ENCODE data around the gene KRTAP29-1.
"Not testable (repeated sequence)": the region's sequence is repeated elsewhere in the genome, so short reads cannot be mapped to it uniquely, and the experiment has no call there.

KRTAP29-1 gene

DNA sequence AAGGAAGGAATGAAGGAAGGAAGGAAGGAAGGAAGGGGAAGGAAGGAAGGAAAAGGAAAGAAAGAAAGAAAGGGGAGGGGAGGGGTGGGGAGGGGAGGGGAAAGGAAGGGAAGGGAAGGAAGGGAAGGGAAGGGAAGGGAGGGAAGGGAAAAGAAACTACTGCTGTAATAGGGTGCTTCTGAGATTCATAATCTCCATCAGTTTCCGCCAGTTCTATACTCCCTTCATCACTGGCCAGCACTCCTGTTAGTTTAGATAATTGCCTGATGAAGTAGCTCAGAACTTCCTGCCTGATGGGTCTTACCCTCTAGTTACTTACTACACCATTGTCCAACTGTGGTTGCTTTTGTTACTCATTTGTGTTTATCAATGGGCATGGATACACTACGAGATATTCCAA is 39.4 kb downstream of the KRTAP29-1 start:
- TF ChIP-seq, protein P1, sequence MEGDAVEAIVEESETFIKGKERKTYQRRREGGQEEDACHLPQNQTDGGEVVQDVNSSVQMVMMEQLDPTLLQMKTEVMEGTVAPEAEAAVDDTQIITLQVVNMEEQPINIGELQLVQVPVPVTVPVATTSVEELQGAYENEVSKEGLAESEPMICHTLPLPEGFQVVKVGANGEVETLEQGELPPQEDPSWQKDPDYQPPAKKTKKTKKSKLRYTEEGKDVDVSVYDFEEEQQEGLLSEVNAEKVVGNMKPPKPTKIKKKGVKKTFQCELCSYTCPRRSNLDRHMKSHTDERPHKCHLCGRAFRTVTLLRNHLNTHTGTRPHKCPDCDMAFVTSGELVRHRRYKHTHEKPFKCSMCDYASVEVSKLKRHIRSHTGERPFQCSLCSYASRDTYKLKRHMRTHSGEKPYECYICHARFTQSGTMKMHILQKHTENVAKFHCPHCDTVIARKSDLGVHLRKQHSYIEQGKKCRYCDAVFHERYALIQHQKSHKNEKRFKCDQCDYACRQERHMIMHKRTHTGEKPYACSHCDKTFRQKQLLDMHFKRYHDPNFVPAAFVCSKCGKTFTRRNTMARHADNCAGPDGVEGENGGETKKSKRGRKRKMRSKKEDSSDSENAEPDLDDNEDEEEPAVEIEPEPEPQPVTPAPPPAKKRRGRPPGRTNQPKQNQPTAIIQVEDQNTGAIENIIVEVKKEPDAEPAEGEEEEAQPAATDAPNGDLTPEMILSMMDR (IDR thresholded peaks at IDR 0.05; ENCODE audit: low read depth, low read length) = no peak
- no peak for DNase-seq (ENCODE audit: low read depth in 2 of 2)
- no peak overlapping the region for H3K4me3 ChIP-seq (replicated peaks in 1 of 2; ENCODE audit: low read depth in 2 of 2, low read length in 2 of 2)

- no peak for DNase-seq (ENCODE audit: low read depth in 2 of 2)
- TF ChIP-seq, protein P1 (IDR thresholded peaks at IDR 0.05; ENCODE audit: low read depth, low read length) = no peak
- no peak overlapping the region for H3K4me3 ChIP-seq (replicated peaks in 1 of 2; ENCODE audit: low read depth in 2 of 2, low read length in 2 of 2)
Observed at GRCh38 chr17:41258406-41258805, 44.2 kb downstream of the KRTAP29-1 start.

GRCh38 chr17:41256291-41256685 is 46.4 kb downstream of the KRTAP29-1 start:
- TF ChIP-seq, protein P1 (IDR thresholded peaks at IDR 0.05; ENCODE audit: low read depth, low read length) = no peak
- no peak for DNase-seq (ENCODE audit: low read depth in 2 of 2)
- H3K4me3 ChIP-seq (replicated peaks in 1 of 2; ENCODE audit: low read depth in 2 of 2, low read length in 2 of 2) = no peak overlapping the region

DNA sequence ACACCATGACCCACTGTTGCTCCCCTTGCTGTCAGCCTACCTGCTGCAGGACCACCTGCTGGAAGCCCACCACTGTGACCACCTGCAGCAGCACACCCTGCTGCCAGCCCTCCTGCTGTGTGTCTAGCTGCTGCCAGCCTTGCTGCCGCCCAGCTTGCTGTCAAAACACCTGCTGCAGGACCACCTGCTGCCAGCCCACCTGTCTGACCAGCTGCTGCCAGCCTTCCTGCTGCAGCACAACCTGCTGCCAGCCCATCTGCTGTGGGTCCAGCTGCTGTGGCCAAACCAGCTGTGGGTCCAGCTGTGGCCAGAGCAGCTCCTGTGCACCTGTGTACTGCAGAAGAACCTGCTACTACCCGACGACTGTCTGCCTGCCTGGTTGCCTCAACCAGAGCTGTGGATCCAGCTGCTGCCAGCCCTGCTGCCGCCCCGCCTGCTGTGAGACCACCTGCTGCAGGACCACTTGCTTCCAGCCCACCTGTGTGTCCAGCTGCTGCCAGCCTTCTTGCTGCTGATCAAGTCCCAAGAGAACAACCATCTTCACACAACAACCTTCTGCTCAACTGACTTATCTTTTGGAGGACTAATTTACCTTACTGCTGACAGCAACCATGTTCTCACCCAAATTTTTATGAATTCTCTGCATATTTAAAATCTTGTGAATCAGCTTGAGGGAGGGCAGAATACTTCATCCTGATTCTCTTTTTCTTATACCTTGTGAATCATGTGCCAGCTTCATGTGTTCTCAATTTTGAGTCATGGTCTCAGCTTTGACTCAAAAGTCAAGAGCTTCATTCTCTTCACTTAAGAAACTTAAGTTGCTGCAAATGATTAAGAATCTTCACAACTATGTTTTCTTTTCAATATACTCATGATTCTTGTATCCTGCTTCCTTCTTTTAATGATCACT is 47.0 kb downstream of the KRTAP29-1 start, which contains the start of gene KRTAP9-9:
TSS of gene KRTAP9-9 (plus strand) at position 4 of the 910 bp plus-strand sequence.
- not testable (repeated sequence) for DNase-seq (ENCODE audit: low read depth in 2 of 2); H3K4me3 ChIP-seq (replicated peaks in 1 of 2; ENCODE audit: low read depth in 2 of 2, low read length in 2 of 2)

DNA sequence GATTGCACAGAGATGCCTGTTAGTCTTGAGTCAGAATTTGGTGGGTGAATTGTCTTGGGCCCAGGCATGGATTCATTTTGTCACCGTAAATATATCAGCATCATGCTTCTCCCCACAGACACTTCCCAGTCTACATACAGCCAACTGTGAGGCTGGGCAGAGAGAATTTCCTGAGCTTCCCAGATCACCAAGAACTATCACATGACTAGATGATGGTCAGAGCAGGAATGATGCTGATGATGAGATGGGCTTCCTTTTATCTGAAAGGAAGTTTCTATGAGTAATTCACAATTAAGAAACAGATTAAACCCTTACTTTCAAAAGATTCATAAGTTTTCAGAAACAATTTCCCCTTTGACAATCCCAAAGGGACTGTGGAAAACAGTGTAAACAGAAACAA is 47.8 kb downstream of the KRTAP29-1 start:
- TF ChIP-seq, protein P1 (IDR thresholded peaks at IDR 0.05; ENCODE audit: low read depth, low read length) = no peak
- H3K4me3 ChIP-seq (replicated peaks in 1 of 2; ENCODE audit: low read depth in 2 of 2, low read length in 2 of 2) = no peak overlapping the region
- no peak for DNase-seq (ENCODE audit: low read depth in 2 of 2)
